GM23338 (cell line): Measurements from ENCODE around the gene EXOC4. TPM values are rescaled to one million over a fixed set of nuclear protein-coding genes. Genes with fewer than 3 reads are reported as not detected.

Experiments
- ATAC-seq: fragments of 200-7000 bp; cut with Tn5 transposase; 3 replicates; pipeline ENCODE4 v1.9.1; 2020
- DNase-seq: peaks from one replicate; pipeline ENCODE4 v3.0.0-alpha.2; 2015; ENCODE audit warnings: low spot score
- H2AFZ ChIP-seq: fragments of 200-600 bp; sonication (generic); 2 replicates; pipeline ENCODE4 v1.8.0; 2016; ENCODE audit warnings: antibody characterized with exemption, mild to moderate bottlenecking, moderate library complexity
- H3F3A ChIP-seq: fragments of 200-600 bp; sonication (generic); replicated peaks from 2 replicates; pipeline ENCODE4 v1.8.0; 2017; ENCODE audit warnings: antibody characterized with exemption, mixed run types, low read depth
- H3K27ac ChIP-seq: fragments of 200-600 bp; sonication (generic); 2 replicates; pipeline ENCODE4 v1.6.1; 2016; ENCODE audit warnings: low read depth
- H3K27me3 ChIP-seq: fragments of 200-600 bp; sonication (generic); 2 replicates; pipeline ENCODE4 v1.8.0; 2016; ENCODE audit warnings: mild to moderate bottlenecking, mixed run types, moderate library complexity; ENCODE audit not compliant: insufficient read depth
- H3K36me3 ChIP-seq: fragments of 200-600 bp; sonication (generic); 2 replicates; pipeline ENCODE4 v1.8.0; 2016; ENCODE audit warnings: mild to moderate bottlenecking; ENCODE audit not compliant: insufficient read depth
- H3K4me1 ChIP-seq: fragments of 200-600 bp; sonication (generic); 2 replicates; pipeline ENCODE4 v1.8.0; 2016; ENCODE audit warnings: mild to moderate bottlenecking, moderate library complexity; ENCODE audit not compliant: insufficient read depth
- H3K4me2 ChIP-seq: fragments of 200-600 bp; sonication (generic); 2 replicates; pipeline ENCODE4 v1.7.1; 2017; ENCODE audit warnings: mixed run types
- H3K4me3 ChIP-seq: fragments of 200-600 bp; sonication (generic); 2 replicates; pipeline ENCODE4 v1.6.1; 2016; ENCODE audit warnings: mixed run types
- H3K79me2 ChIP-seq: fragments of 200-600 bp; sonication (generic); replicated peaks from 2 replicates; pipeline ENCODE4 v1.8.0; 2017; ENCODE audit warnings: mild to moderate bottlenecking; ENCODE audit not compliant: insufficient read depth
- H3K9me2 ChIP-seq: fragments of 200-600 bp; sonication (generic); 2 replicates; pipeline ENCODE4 v1.8.0; 2017; ENCODE audit not compliant: insufficient read depth
- H4K20me1 ChIP-seq: fragments of 200-600 bp; sonication (generic); replicated peaks from 2 replicates; pipeline ENCODE4 v1.8.0; 2017; ENCODE audit warnings: mild to moderate bottlenecking; ENCODE audit not compliant: insufficient read depth
- H3K27ac Mint-ChIP-seq: 2 replicates; pipeline ENCODE4 v1.8.0; 2020; ENCODE audit warnings: inconsistent platforms, mild to moderate bottlenecking, moderate library complexity, mixed read lengths
- H3K27me3 Mint-ChIP-seq: 3 replicates; pipeline ENCODE4 v1.8.0; 2022; ENCODE audit warnings: low read depth, mild to moderate bottlenecking, moderate library complexity, mixed read lengths, inconsistent platforms; ENCODE audit not compliant: insufficient read depth, poor library complexity
- H3K36me3 Mint-ChIP-seq: 3 replicates; pipeline ENCODE4 v1.8.0; 2021; ENCODE audit warnings: low read depth, mild to moderate bottlenecking, inconsistent platforms, moderate library complexity, mixed read lengths
- H3K4me1 Mint-ChIP-seq: 3 replicates; pipeline ENCODE4 v1.8.0; 2020; ENCODE audit warnings: mild to moderate bottlenecking, inconsistent platforms, mixed read lengths
- H3K4me3 Mint-ChIP-seq: 3 replicates; pipeline ENCODE4 v1.8.0; 2021; ENCODE audit warnings: moderate library complexity, mild to moderate bottlenecking, inconsistent platforms, mixed read lengths
- H3K9me3 Mint-ChIP-seq: 3 replicates; pipeline ENCODE4 v1.8.0; 2020; ENCODE audit warnings: moderate library complexity, mild to moderate bottlenecking, inconsistent platforms, mixed read lengths
- CREB1 ChIP-seq: fragments of 250-450 bp; sonication (Bioruptor Pico); IDR thresholded peaks from 2 replicates; pipeline ENCODE4 v1.5.0; 2020; ENCODE audit warnings: low read depth, mild to moderate bottlenecking, moderate library complexity
- EZH2 ChIP-seq: fragments of 200-600 bp; sonication (generic); IDR thresholded peaks from one replicate; pipeline ENCODE4 v1.8.0; 2017; ENCODE audit warnings: antibody characterized with exemption, mild to moderate bottlenecking, low read depth; ENCODE audit not compliant: unreplicated experiment
- EZH2phosphoT487 ChIP-seq: fragments of 200-600 bp; sonication (generic); IDR thresholded peaks from one replicate; pipeline ENCODE4 v1.8.1; 2018; ENCODE audit warnings: antibody characterized with exemption; ENCODE audit not compliant: unreplicated experiment
- JUNB ChIP-seq: IDR thresholded peaks from one replicate; pipeline ENCODE4 v1.6.1; 2016; ENCODE audit warnings: antibody characterized with exemption; ENCODE audit not compliant: unreplicated experiment
- NANOG ChIP-seq: IDR thresholded peaks from 2 replicates; pipeline ENCODE4 v1.6.1; 2016; ENCODE audit warnings: antibody characterized with exemption, borderline replicate concordance
- POLR2AphosphoS5 ChIP-seq: IDR thresholded peaks from 2 replicates; pipeline ENCODE4 v1.6.1; 2016; ENCODE audit warnings: antibody characterized with exemption, low read depth
- STAT1 ChIP-seq: IDR thresholded peaks from one replicate; pipeline ENCODE4 v1.6.1; 2016; ENCODE audit warnings: antibody characterized with exemption; ENCODE audit not compliant: unreplicated experiment
- ZNF114 ChIP-seq: fragments of 250-450 bp; sonication (Bioruptor Pico); IDR thresholded peaks from 2 replicates; pipeline ENCODE4 v1.5.0; 2020; ENCODE audit warnings: mild to moderate bottlenecking, moderate library complexity
- ZNF331 ChIP-seq: fragments of 250-450 bp; sonication (Bioruptor Pico); IDR thresholded peaks from 2 replicates; pipeline ENCODE4 v1.5.0; 2020; ENCODE audit warnings: low read depth, mild to moderate bottlenecking, moderate library complexity
- polyA plus RNA-seq: library from polyadenylated mRNA; unstranded; fragments of >200 nt; fragmentation: Nextera tagmentation; extraction: Ambion mirVana; gene quantifications from 2 replicates; pipeline ENCODE4 v1.2.1, GENCODE V29; 2016
- total RNA-seq: library from RNA; depleted of rRNA; stranded (reverse); fragments of >200 nt; shearing (Covaris generic); gene quantifications from 2 replicates; pipeline ENCODE4 v1.2.3, GENCODE V29; 2014
- TF ChIP-seq, protein P1 (sequence below), 2 experiments: fragments of 200-600 bp in 1 of 2; sonication (generic) in 1 of 2; conservative IDR thresholded peaks; 2 replicates each; pipeline versions ENCODE4 v1.5.1 to v1.6.1; 2016 to 2017; ENCODE audit warnings: antibody characterized with exemption in 2 of 2, low read depth in 2 of 2, mild to moderate bottlenecking in 2 of 2, moderate library complexity in 1 of 2
- TF ChIP-seq, protein P2 (sequence below): IDR thresholded peaks from one replicate; pipeline ENCODE4 v1.6.1; 2018; ENCODE audit warnings: antibody characterized with exemption; ENCODE audit not compliant: unreplicated experiment
- TF ChIP-seq, protein P3 (sequence below): IDR thresholded peaks from 2 replicates; pipeline ENCODE4 v1.6.1; 2016; ENCODE audit warnings: antibody characterized with exemption

Gene EXOC4
- total and polyA plus RNA-seq, 2 experiments from 2014 or later: 37.5 to 52.7 TPM

DNA sequence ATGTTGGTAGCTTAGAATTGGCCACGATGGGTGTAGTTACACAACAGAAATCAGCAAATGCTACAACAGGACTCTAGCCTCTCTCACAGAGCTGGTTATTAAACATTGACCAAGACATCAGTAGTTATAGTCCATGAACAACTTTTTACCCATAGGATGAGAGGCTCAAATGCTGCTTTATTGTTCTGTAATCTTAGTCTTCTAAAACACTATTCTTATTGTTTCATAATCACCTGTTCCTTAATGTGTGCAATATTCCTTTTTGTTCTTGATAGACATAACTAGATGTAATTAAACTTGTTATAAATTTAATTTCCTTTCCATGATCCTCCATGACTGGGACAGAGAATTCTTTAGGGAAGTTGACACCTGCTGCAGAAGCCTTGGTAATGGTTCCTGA is 356.9 kb downstream of the EXOC4 start:
- H3K36me3 Mint-ChIP-seq: no peaks in the 10 kb centered on the region
- Histone ChIP-seq H3F3A (no peaks in the 10 kb centered on the region), H3K27ac (no peak overlapping the region), H3K9me2 (no peaks in the 10 kb centered on the region), H3K79me2 (no peaks in the 10 kb centered on the region), H4K20me1 (no peaks in the 10 kb centered on the region), H3K4me3 (no peak overlapping the region), H3K27me3 (no peaks in the 10 kb centered on the region), H3K4me1 (peaks cover 9% of the 10 kb centered on the region; the same call in 1 of the 2 replicates), H3K36me3 (no peaks in the 10 kb centered on the region), H2AFZ (no peak overlapping the region), H3K4me2 (no peak overlapping the region)
- H3K27me3 Mint-ChIP-seq: no peaks in the 10 kb centered on the region
- DNase-seq (no peak), ATAC-seq (no peak)
- H3K27ac Mint-ChIP-seq: no peak overlapping the region
- no peak overlapping the region for H3K4me3 Mint-ChIP-seq
- no peak for TF ChIP-seq POLR2AphosphoS5
- TF ChIP-seq ZNF114: no peak
- TF ChIP-seq, protein P1, sequence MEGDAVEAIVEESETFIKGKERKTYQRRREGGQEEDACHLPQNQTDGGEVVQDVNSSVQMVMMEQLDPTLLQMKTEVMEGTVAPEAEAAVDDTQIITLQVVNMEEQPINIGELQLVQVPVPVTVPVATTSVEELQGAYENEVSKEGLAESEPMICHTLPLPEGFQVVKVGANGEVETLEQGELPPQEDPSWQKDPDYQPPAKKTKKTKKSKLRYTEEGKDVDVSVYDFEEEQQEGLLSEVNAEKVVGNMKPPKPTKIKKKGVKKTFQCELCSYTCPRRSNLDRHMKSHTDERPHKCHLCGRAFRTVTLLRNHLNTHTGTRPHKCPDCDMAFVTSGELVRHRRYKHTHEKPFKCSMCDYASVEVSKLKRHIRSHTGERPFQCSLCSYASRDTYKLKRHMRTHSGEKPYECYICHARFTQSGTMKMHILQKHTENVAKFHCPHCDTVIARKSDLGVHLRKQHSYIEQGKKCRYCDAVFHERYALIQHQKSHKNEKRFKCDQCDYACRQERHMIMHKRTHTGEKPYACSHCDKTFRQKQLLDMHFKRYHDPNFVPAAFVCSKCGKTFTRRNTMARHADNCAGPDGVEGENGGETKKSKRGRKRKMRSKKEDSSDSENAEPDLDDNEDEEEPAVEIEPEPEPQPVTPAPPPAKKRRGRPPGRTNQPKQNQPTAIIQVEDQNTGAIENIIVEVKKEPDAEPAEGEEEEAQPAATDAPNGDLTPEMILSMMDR (conservative IDR thresholded peaks at IDR 0.05; ENCODE audit: low read depth in 2 of 2): no peak
- TF ChIP-seq EZH2phosphoT487: no peak
- TF ChIP-seq NANOG: no peak
- TF ChIP-seq STAT1: no peak
- TF ChIP-seq, protein P2, sequence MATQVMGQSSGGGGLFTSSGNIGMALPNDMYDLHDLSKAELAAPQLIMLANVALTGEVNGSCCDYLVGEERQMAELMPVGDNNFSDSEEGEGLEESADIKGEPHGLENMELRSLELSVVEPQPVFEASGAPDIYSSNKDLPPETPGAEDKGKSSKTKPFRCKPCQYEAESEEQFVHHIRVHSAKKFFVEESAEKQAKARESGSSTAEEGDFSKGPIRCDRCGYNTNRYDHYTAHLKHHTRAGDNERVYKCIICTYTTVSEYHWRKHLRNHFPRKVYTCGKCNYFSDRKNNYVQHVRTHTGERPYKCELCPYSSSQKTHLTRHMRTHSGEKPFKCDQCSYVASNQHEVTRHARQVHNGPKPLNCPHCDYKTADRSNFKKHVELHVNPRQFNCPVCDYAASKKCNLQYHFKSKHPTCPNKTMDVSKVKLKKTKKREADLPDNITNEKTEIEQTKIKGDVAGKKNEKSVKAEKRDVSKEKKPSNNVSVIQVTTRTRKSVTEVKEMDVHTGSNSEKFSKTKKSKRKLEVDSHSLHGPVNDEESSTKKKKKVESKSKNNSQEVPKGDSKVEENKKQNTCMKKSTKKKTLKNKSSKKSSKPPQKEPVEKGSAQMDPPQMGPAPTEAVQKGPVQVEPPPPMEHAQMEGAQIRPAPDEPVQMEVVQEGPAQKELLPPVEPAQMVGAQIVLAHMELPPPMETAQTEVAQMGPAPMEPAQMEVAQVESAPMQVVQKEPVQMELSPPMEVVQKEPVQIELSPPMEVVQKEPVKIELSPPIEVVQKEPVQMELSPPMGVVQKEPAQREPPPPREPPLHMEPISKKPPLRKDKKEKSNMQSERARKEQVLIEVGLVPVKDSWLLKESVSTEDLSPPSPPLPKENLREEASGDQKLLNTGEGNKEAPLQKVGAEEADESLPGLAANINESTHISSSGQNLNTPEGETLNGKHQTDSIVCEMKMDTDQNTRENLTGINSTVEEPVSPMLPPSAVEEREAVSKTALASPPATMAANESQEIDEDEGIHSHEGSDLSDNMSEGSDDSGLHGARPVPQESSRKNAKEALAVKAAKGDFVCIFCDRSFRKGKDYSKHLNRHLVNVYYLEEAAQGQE: no peak
- no peak for TF ChIP-seq EZH2
- no peak for TF ChIP-seq ZNF331 (CRISPR knock-in tag)
- TF ChIP-seq CREB1 (CRISPR knock-in tag): no peak
- TF ChIP-seq, protein P3, sequence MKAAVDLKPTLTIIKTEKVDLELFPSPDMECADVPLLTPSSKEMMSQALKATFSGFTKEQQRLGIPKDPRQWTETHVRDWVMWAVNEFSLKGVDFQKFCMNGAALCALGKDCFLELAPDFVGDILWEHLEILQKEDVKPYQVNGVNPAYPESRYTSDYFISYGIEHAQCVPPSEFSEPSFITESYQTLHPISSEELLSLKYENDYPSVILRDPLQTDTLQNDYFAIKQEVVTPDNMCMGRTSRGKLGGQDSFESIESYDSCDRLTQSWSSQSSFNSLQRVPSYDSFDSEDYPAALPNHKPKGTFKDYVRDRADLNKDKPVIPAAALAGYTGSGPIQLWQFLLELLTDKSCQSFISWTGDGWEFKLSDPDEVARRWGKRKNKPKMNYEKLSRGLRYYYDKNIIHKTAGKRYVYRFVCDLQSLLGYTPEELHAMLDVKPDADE: no peak
- no peak for TF ChIP-seq JUNB
- H3K4me1 Mint-ChIP-seq: peaks cover 7% of the 10 kb centered on the region; the same call in 2 of the 3 replicates
- no peaks in the 10 kb centered on the region for H3K9me3 Mint-ChIP-seq
